NB4 (cell line): ENCODE measurements around the gene GPR107.
A peak's percentile ranks its signal among the peaks of the same experiment; 100 is the strongest.

Experiments
- DNase-seq: peaks from one replicate; pipeline ENCODE4 v3.0.0; 2010; ENCODE audit warnings: low read depth
- H3K4me3 ChIP-seq: one replicate; pipeline ENCODE4 v1.5.1; 2011; ENCODE audit warnings: mild to moderate bottlenecking, low read depth, low read length, moderate library complexity
- CTCF ChIP-seq: IDR thresholded peaks from one replicate; pipeline ENCODE4 v1.5.1; 2012; ENCODE audit warnings: low read depth, low read length
- MAX ChIP-seq: IDR thresholded peaks from 2 replicates; pipeline ENCODE4 v1.6.1; 2011; ENCODE audit warnings: low read depth, low read length
- MYC ChIP-seq: IDR thresholded peaks from 2 replicates; pipeline ENCODE4 v1.6.1; 2011; ENCODE audit warnings: low read depth, low read length
- POLR2A ChIP-seq: IDR thresholded peaks from 2 replicates; pipeline ENCODE4 v1.6.1; 2011; ENCODE audit warnings: mild to moderate bottlenecking; ENCODE audit not compliant: insufficient read length; ENCODE audit errors: extremely low read depth

Gene GPR107

GRCh38 chr9:130112538-130113151 lies 58.9 kb downstream of the GPR107 start:
- TF ChIP-seq MYC, result no peak
- TF ChIP-seq MAX, result no peak
- no peak for TF ChIP-seq CTCF
- no peak for TF ChIP-seq POLR2A
- H3K4me3 ChIP-seq, result no peak overlapping the region
- no peak for DNase-seq

- no peak for DNase-seq
- no peak for TF ChIP-seq MYC
- no peak for TF ChIP-seq MAX
- TF ChIP-seq CTCF, result no peak
- TF ChIP-seq POLR2A, result no peak
- H3K4me3 ChIP-seq, result no peak overlapping the region
Measured at GRCh38 chr9:130114741-130115140, 61.0 kb downstream of the GPR107 start.

GRCh38 chr9:130116346-130116745 lies 62.6 kb downstream of the GPR107 start:
- no peak overlapping the region for H3K4me3 ChIP-seq
- no peak for DNase-seq
- TF ChIP-seq MAX (no peak), CTCF (no peak), POLR2A (no peak), MYC (no peak)

GRCh38 chr9:130117376-130117775 lies 63.7 kb downstream of the GPR107 start:
- TF ChIP-seq CTCF, result no peak
- no peak for TF ChIP-seq MAX
- TF ChIP-seq MYC, result no peak
- TF ChIP-seq POLR2A, result no peak
- DNase-seq, result no peak
- H3K4me3 ChIP-seq, result no peak overlapping the region

- peak; percentile 49 for DNase-seq
- H3K4me3 ChIP-seq, result no peak overlapping the region
- no peak for TF ChIP-seq CTCF
- no peak for TF ChIP-seq MYC
- no peak for TF ChIP-seq POLR2A
- TF ChIP-seq MAX, result no peak
Measured at GRCh38 chr9:130117816-130118632, 64.3 kb downstream of the GPR107 start.
